ENCODE results near the gene GALNT17. TPM values are rescaled to one million over a fixed set of nuclear protein-coding genes. Genes with fewer than 3 reads are reported as not detected.

Gene GALNT17
- total RNA-seq, 2 donors from 2014 or later: 46.7 to 58.1 TPM

GRCh38 chr7:71424166-71425035, 292.5 kb downstream of the GALNT17 start:
- no peaks in the 10 kb centered on the region for H3K36me3 ChIP-seq
- H3K27me3 ChIP-seq (replicated peaks; ENCODE audit: insufficient read depth): no peaks in the 10 kb centered on the region
- 40% methylated on average over 9 of the region's 9 CpGs for WGBS
- no peak for TF ChIP-seq POLR2A (IDR thresholded peaks at IDR 0.05)
- no peak for TF ChIP-seq POLR2AphosphoS5 (IDR thresholded peaks at IDR 0.05)
- no peak for TF ChIP-seq CTCF (IDR thresholded peaks at IDR 0.05)
- no peaks in the 10 kb centered on the region for H3K9me3 ChIP-seq
- no peak for DNase-seq (ENCODE audit: low spot score)
- no peak overlapping the region for H3K27ac ChIP-seq
- no peak overlapping the region for H3K4me3 ChIP-seq
- intact Hi-C loops (cut with DNase I): no loop called here
- no peaks in the 10 kb centered on the region for H3K4me1 ChIP-seq (replicated peaks)

GRCh38 chr7:71429083-71429482, 297.1 kb downstream of the GALNT17 start:
- Histone ChIP-seq H3K4me1 (replicated peaks) (no peaks in the 10 kb centered on the region), H3K36me3 (no peaks in the 10 kb centered on the region), H3K27me3 (replicated peaks; ENCODE audit: insufficient read depth) (no peaks in the 10 kb centered on the region), H3K4me3 (no peak overlapping the region), H3K9me3 (no peaks in the 10 kb centered on the region), H3K27ac (no peak overlapping the region)
- intact Hi-C loops (cut with DNase I): no loop called here
- DNase-seq (ENCODE audit: low spot score): no peak
- 75% methylated on average over 2 of the region's 2 CpGs for WGBS
- TF ChIP-seq POLR2AphosphoS5 (IDR thresholded peaks at IDR 0.05) (no peak), CTCF (IDR thresholded peaks at IDR 0.05) (no peak), POLR2A (IDR thresholded peaks at IDR 0.05) (no peak)

GRCh38 chr7:71430246-71430645, 298.3 kb downstream of the GALNT17 start:
- TF ChIP-seq POLR2A (IDR thresholded peaks at IDR 0.05): no peak
- no peak for TF ChIP-seq POLR2AphosphoS5 (IDR thresholded peaks at IDR 0.05)
- TF ChIP-seq CTCF (IDR thresholded peaks at IDR 0.05): no peak
- H3K36me3 ChIP-seq: no peaks in the 10 kb centered on the region
- WGBS: 76% methylated on average over 1 of the region's 1 CpG
- no peak overlapping the region for H3K27ac ChIP-seq
- no peaks in the 10 kb centered on the region for H3K4me1 ChIP-seq (replicated peaks)
- no peaks in the 10 kb centered on the region for H3K27me3 ChIP-seq (replicated peaks; ENCODE audit: insufficient read depth)
- no peaks in the 10 kb centered on the region for H3K9me3 ChIP-seq
- DNase-seq (ENCODE audit: low spot score): no peak
- H3K4me3 ChIP-seq: no peak overlapping the region
- intact Hi-C loops (cut with DNase I): no loop called here

- Histone ChIP-seq H3K36me3 (no peaks in the 10 kb centered on the region), H3K4me1 (replicated peaks) (no peaks in the 10 kb centered on the region), H3K9me3 (no peaks in the 10 kb centered on the region), H3K27ac (no peak overlapping the region), H3K4me3 (no peak overlapping the region), H3K27me3 (replicated peaks; ENCODE audit: insufficient read depth) (no peaks in the 10 kb centered on the region)
- TF ChIP-seq CTCF (IDR thresholded peaks at IDR 0.05) (no peak), POLR2A (IDR thresholded peaks at IDR 0.05) (no peak), POLR2AphosphoS5 (IDR thresholded peaks at IDR 0.05) (no peak)
- intact Hi-C loops (cut with DNase I): no loop called here
- WGBS: 84% methylated on average over 7 of the region's 7 CpGs
- DNase-seq (ENCODE audit: low spot score): no peak
These were observed 307.4 kb downstream of the GALNT17 start for GRCh38 chr7:71439321-71439720.

Data from prostate gland (tissue), 2 donors.